ENCODE measurements around the gene ECSIT.
A peak's percentile ranks its signal among the peaks of the same experiment; 100 is the strongest.
"Not testable (repeated sequence)": the region's sequence is repeated elsewhere in the genome, so short reads cannot be mapped to it uniquely, and the experiment has no call there.

ECSIT gene, protein sequence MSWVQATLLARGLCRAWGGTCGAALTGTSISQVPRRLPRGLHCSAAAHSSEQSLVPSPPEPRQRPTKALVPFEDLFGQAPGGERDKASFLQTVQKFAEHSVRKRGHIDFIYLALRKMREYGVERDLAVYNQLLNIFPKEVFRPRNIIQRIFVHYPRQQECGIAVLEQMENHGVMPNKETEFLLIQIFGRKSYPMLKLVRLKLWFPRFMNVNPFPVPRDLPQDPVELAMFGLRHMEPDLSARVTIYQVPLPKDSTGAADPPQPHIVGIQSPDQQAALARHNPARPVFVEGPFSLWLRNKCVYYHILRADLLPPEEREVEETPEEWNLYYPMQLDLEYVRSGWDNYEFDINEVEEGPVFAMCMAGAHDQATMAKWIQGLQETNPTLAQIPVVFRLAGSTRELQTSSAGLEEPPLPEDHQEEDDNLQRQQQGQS

GRCh38 chr19:11528551-11529341 lies at the start of gene ECSIT:
TSS of gene ECSIT (minus strand) at chr19:11529134. CDS start at chr19:11519170, 9,964 bp downstream.
- DNase-seq, result peak; percentile 90

DNA sequence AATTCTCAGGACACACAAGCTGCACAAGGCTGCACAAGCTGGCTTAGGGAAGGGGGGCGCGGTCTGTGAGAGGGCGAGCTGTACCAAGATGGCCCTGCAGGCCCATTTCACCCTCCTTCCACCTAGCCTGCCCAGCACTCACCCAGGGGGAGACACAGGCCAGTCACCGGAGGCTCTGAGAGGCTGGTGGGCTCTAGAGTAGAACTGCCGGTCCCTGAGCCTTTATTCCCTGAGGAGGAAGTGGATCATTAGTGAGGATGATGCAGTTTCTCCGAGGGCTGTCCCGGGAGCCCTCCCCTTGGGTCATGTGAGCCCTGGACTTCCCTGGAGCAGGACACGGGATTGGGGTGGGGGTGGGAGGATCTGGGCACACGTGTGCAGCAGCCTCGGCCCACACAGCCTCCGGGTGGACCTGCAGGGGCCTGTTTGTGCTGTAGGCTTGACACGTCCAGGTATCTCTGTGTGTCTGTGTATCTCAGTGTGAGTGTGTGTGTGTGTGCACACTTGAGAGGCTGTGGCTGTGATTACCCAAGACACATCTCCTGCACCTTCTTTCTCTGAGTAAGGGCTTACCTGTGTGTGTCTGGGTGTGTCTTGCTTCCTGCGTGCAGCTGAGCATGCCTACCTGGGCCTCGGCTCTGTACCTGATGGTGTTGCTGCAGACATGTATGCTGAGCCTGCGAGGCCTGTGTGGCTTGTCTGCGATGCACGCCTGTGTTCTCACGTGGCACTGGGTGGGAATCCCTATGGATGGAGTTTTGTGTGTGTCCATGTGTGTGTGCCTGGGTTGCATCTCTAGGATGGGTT lies 48.7 kb upstream of the ECSIT start, which contains the start of gene ACP5:
TSS of gene ACP5 (minus strand) at position 195 of the 807 bp plus-strand sequence. CDS start 328 bp downstream, outside the sequence.
- DNase-seq, result no peak

GRCh38 chr19:11576227-11576626 lies 47.3 kb upstream of the ECSIT start:
- DNase-seq, result no peak

DNA sequence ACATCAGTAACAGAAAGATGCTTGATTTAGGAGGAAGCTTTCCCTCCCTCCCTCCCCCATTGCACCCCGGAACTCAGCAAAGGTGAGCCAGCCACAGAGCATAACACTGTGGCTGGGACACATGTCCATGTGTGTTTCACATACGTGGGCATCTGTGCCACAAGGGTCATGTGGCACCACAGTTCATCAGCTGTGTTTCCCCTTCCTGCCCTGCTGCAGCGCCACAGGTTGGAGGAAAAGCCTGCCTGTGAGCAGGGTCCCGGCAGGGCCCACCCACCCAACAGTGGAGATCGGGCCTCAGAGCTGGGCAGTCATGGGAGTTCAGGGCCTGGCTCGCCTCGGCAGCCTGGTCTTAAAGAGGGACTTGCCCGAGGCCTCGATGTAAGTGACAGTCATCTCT lies 45.8 kb upstream of the ECSIT start:
- no peak for DNase-seq

- DNase-seq, result not testable (repeated sequence)
These were observed 44.8 kb upstream of the ECSIT start for GRCh38 chr19:11573763-11574162.

GRCh38 chr19:11573354-11573753 lies 44.4 kb upstream of the ECSIT start:
- not testable (repeated sequence) for DNase-seq

DNA sequence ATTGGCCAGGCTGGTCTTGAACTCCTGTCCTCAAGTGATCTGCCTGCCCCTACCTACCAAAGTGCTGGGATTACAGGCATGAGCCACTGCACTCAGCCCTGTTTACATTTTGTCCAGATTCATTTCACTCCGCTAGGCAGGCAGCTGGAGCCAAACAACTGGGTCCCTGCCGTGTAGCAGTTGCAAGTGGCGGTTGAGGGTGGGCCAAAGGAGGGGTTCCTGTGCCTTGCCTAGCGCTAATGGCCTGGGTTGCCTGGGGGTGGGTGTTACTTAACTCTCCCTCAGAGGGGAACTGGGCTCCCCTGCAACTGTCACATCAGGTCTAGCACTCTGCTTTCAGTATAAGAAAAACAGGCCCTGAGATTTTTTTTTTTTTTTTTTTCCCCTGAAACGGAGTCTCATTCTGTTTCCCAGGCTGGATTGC lies 41.1 kb upstream of the ECSIT start:
- no peak for DNase-seq

- no peak for DNase-seq
These were observed 37.2 kb upstream of the ECSIT start for GRCh38 chr19:11566164-11566563.

DNA sequence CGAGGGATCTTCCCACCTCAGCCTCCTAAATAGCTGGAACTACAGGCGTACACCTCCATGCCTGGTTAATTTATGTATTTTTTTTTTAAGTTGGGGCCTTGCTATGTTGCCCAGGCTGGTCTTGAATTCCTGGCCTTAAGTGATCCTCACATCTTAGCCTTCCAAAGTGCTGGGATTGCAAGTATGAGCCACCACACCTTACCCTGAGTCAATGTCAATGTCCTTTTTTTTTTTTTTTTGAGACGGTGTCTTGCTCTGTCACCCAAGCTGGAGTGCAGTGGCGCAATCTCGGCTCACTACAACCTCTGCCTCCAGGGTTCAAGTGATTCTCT lies 36.7 kb upstream of the ECSIT start:
- DNase-seq, result not testable (repeated sequence)

DNA sequence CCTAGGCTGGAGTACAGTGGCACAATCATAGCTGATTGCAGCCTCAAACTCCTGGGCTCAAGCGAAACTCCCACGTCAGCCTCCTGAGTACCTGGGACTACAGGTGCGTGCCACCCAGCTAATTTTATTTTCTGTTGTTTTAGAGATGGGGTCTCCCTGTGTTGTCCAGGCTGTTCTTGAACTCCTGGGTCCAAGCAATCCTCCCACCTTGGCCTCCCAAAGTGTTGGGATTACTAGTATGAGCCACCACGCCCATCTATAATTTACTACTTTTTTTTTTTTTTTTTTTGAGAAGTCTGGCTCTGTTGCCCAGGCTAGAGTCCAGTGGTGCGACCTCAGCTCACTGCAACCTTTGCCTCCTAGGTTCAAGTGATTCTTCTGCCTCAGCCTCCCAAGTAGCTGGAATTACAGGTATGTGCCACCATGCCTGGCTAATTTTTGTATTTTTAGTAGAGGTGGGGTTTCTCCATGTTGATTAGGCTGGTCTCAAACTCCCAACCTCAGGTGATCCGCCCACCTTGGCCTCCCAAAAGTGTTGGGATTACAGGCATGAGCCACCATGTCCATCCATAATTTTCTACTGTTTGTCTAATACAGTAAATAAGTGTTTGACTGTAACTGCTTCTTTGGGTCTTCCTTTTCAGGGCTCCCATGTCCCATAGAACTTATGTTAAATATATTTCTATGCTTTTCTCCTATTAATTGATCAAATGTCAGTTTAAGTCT lies 35.3 kb upstream of the ECSIT start:
- not testable (repeated sequence) for DNase-seq

GRCh38 chr19:11563532-11563931 lies 34.6 kb upstream of the ECSIT start:
- DNase-seq, result no peak

DNA sequence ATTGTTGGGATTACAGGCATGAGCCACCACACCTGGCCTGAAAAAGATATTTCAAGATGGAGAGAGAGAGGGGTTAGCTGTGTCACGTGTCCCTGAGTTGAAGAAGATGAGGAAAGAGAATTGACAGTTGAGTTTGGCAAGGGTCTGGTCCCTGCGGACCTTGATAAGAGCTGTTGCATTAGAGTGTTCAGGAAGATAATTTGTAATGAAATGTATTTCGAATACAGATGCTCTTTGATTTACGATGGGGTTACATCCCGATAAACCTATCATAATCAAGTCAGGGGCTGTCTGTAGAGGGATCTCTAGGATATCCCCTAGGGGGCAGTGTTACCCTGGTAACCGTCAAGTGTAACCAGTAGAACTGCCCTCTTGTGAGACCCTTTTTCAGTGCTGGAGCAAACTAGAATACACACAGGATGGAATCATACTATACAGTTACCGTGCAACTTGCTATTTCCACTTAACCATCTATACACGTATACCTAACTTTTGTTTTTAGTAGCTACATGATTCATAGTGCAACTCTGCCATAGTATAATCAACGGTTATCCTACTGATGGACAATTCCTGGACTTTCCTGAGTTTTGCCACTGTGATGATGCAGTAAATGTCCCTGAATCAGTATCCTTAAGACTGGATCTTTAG lies 31.6 kb upstream of the ECSIT start:
- peak; percentile 48 for DNase-seq

DNA sequence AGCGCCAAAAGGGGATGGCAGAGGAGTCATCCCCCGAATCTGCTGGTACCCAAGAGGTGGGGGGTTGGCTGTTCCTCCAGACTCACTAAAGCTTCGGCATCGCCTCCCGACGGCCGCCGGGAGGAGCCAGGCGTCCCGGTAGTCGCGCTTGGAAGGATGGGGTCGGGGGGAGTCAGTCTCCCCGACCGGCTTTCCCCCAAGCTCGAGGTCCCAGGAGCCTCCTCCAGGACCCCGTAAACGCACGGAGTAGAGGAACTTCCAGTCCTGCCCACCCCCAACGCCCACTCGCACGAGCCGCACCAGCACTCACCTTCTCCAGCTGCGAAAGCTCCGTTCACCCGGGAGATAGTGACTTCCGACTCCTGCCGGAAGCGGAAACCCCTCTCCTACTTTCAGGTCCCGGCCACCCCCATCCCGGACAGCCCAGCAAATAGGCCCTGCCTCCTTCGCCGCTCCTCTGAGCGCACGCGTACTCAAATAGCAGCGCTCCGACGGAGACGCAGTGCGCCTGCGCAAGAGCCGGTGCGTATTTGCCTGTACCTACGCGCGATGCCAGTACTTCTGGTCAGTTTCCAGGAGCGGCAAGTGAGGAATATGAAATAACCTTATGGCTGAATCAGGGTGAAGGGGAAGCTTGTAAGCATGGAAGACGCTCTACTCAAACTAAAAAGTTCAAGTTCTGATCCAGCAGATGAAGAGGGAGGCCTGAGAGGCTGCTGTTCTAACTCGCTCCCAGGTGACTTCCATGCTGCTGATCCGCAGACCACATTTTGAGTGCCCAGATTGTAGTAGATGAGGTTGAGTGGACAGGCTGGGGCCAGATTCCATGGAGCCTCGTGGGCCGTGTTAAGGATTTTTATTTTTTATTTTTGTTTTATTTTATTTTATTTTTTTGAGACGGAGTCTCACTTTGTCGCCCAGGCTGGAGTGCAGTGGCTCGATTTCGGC lies 30.2 kb upstream of the ECSIT start, which contains the start of gene ELOF1:
TSS of gene ELOF1 (minus strand) at position 350 of the 948 bp plus-strand sequence. CDS start 4,883 bp downstream, outside the sequence.
- DNase-seq, result peak; percentile 95

DNA sequence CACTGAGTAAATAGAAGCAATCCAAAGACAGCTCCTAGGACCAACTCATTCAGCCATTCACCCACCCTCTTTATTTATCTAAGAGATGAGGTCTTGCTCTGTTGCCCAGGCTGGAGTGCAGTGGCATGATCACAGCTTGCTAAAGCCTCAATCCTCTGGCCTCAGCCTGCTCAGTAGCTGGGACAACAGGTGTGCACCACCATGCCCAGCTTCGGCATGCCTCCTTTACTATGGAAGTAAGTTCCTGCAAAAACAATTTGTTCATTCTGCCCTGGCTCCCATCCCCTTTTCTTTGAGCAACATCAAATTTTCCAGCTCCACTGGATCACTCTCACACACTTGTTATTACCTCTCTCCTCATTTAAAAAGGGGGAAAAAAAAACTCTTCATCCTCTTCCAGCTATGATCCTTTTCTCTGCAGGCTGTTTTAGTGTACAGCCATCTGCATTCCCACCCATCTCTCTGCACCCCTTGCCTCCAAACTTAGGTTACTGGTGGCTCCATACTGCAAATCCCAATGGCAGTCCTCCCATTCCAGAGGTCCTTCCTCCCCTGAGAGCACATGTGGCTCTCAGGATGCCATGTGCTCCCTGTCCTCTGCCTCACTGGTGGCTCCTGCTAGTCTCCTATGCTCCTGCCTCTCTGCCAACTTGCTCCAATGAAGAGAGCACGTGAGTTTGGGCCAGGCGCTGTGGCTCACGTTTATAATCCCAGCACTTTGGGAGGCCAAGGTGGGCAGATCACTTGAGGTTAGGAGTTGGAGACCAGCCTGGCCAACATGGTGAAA lies 27.9 kb upstream of the ECSIT start:
- DNase-seq, result no peak

GRCh38 chr19:11555246-11555645 lies 26.3 kb upstream of the ECSIT start:
- no peak for DNase-seq

DNA sequence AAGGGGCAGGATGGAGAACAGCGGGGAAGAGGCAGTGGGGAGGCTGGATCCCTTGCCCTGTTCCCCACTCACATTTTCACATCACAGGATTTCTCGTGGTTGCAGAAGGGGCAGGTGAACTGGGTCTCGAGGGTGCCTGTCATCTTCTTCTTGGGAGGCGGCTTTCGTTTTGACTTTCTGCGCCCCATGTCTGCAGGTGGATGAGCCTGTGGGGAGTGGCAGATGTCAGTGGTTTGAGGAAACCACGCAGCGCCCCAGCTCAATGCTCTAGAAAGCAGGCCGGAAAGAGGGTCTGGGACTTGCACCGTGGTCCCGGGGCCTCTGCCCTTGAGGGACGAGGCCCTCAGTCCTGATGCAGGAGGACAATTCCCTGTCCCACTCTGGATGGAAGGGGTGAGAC lies 25.2 kb upstream of the ECSIT start:
- DNase-seq, result no peak

DNA sequence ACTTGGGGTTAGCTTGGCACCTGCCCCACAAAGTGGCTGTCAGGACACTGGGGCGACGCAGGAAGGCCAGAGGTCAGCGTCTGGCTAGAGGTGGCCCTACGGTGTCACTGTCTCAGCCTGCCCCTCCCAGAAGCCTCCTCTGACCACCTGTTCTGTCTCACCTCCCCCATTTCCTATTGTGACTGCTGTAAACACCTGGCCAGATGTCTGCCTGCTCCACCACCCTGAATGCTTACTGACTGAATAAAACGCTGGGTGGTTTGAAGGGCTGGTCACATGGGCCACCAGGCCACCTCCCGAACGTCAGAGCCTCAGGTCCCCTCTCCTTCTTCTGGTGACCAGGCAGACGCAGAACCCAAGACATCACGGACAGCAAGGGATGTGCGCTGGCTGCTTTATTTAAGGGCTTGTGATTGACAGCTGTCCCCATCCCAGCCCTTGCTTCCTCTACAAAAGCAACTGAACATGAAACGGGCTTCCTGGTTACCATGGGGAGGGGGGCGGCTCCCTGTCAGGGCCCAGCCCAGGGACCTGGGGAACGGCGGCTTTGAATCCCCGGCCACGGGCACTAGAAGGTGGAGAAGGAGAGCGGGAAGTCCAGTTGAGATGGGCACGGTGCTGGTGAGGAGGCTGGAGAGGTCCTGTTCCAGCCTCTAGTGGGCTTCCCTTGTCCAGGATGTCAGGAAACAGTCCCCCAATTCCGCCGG lies 23.9 kb upstream of the ECSIT start:
- no peak for DNase-seq

- DNase-seq, result no peak
These were observed 22.8 kb upstream of the ECSIT start for GRCh38 chr19:11551603-11552235.
